AG04449 (cell line): ENCODE measurements around the gene SDCBP2.

ENCODE experiments used
- CTCF ChIA-PET: fragments of 350-600 bp; formaldehyde crosslinking; extraction: SDS; loops from one replicate; lab custom pipeline; 2021; ENCODE audit warnings: antibody characterized with exemption; lab: Yijun Ruan, JAX
- POLR2A ChIA-PET: fragments of 400-600, 350-600 bp; formaldehyde crosslinking; extraction: SDS; loops from one replicate; lab custom pipeline; 2020; ENCODE audit warnings: antibody characterized with exemption, inconsistent platforms; lab: Yijun Ruan, JAX
- DNase-seq: peaks from one replicate; pipeline ENCODE4 v3.0.0-alpha.2; 2010; ENCODE audit warnings: low read depth, low spot score
- H3K4me3 ChIP-seq: 2 replicates; pipeline ENCODE4 v1.5.1; 2011; ENCODE audit warnings: low read depth, mild to moderate bottlenecking, control low read depth, low read length
- TF ChIP-seq, protein P1 (sequence below): IDR thresholded peaks from one replicate; pipeline ENCODE4 v1.5.1; 2011; ENCODE audit warnings: mild to moderate bottlenecking, moderate library complexity, low read length, control low read depth, inconsistent platforms; ENCODE audit not compliant: insufficient read depth; ENCODE audit errors: missing control alignments

Gene SDCBP2

DNA sequence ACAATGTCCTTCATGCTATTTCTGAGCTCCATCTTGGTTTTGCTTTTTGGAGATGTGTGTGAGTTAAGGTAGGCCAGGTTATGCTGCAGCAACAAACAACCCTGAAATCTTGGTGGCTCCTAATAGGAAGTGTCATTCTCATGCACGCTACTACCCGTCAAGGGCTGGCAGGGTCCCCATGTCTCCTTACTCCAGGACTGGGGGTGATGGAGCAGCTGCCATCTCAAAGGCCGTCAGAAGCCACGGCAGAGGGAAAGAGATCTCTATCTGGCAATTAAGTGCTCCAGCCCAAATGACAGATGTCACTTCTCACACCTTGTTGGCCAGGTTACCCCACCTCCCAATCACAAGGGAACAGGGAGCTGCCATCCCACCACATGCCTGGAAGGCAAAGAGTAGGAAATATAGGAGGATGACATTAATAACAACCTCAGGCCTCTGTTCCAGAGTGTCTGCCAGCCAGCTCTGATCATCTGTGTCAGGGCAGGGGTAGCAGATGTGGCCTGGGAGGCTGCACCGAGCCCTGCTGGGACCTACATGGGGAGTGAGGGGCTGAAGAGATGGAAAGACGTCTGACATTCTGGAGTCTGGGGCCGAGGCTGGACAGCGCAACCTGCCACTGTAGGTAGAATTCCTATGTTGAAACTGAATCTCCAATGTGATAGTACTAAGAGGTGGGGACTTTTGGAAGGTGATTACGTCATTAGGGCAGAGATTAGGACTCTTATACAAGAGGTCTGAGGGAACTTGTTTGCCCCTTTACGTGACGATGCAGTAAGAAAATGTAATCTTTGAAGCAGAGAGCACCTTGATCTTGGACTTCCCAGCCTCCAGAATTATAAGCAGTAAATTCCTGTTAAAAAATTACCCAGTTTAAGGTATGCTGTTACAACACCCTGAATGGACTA is 4.8 kb upstream of the SDCBP2 start:
- TF ChIP-seq, protein P1, sequence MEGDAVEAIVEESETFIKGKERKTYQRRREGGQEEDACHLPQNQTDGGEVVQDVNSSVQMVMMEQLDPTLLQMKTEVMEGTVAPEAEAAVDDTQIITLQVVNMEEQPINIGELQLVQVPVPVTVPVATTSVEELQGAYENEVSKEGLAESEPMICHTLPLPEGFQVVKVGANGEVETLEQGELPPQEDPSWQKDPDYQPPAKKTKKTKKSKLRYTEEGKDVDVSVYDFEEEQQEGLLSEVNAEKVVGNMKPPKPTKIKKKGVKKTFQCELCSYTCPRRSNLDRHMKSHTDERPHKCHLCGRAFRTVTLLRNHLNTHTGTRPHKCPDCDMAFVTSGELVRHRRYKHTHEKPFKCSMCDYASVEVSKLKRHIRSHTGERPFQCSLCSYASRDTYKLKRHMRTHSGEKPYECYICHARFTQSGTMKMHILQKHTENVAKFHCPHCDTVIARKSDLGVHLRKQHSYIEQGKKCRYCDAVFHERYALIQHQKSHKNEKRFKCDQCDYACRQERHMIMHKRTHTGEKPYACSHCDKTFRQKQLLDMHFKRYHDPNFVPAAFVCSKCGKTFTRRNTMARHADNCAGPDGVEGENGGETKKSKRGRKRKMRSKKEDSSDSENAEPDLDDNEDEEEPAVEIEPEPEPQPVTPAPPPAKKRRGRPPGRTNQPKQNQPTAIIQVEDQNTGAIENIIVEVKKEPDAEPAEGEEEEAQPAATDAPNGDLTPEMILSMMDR = no peak
- DNase-seq = no peak
- ChIA-PET POLR2A (no interaction called here), CTCF (interaction anchor here (0.8 to 1.9 kb wide), 4 partner anchors 12 to 169 kb away, joined by 3 to 6 read pairs (median 4); no protein-coding TSS in a partner anchor)
- no peak overlapping the region for H3K4me3 ChIP-seq

DNA sequence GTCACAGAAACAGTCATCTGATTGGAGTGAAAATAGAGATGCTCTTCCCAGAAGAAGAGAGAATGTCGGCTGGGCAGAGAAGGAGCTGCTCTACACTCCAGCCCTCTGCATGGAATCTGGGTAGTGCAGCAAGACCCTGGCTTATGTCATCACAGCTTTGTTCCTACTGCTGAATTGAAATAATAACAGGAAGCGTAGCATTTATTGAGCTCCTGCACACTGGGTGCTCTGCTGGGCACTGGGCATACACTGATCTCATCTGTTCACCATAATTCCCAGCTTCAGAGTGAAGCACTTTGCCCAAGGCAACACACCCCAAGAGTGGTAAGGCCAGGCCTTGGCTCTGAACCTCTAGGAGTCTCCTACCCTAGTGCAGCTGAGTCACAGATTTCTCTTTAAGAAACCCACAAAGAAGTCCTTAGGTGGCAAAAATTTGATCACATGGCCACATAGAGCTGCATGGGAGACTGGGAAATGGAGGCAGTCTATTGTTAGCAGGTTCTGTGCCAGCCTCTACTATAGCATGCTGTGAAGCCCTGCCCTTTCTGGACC is 3.9 kb upstream of the SDCBP2 start:
- DNase-seq = no peak
- TF ChIP-seq, protein P1 = no peak
- H3K4me3 ChIP-seq = no peak overlapping the region
- CTCF ChIA-PET = interaction anchor here (0.8 to 1.9 kb wide), 4 partner anchors 13 to 170 kb away, joined by 3 to 6 read pairs (median 6); no protein-coding TSS in a partner anchor
- POLR2A ChIA-PET = no interaction called here

DNA sequence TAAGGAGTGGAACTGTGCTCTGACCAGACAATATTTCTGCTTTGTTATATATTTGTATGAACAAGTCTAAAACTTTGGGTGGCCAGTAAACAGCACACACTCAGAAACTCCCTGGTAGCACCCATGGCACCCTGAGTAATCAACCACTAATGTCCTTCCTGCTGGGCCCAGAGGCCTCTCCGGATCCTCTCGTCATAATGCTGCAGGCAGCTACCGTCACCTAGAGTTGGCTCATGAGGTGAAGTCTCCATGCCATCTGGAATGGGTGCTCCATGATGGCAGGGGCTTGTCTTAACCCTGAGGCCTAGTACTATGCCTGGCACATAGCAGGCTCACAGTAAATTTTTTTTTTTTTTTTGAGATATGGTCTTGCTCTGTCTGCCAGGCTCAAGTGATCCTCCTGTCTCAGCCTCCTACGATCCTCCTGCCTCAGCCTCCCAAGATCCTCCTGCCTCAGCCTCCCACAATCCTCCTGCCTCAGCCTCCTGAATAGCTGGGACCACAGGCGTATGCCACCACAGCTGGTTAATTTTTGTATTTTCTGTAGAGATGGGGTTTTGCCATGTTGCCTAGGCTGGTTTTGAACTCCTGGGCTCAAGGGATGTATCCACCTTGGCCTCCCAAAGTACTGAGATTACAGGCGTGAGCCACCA is 3.0 kb upstream of the SDCBP2 start:
- CTCF ChIA-PET = interaction anchor here (1.2 to 1.9 kb wide), 3 partner anchors 18 to 171 kb away, joined by 4 to 6 read pairs (median 6); no protein-coding TSS in a partner anchor
- no peak overlapping the region for H3K4me3 ChIP-seq
- POLR2A ChIA-PET = no interaction called here
- TF ChIP-seq, protein P1 = no peak
- no peak for DNase-seq

DNA sequence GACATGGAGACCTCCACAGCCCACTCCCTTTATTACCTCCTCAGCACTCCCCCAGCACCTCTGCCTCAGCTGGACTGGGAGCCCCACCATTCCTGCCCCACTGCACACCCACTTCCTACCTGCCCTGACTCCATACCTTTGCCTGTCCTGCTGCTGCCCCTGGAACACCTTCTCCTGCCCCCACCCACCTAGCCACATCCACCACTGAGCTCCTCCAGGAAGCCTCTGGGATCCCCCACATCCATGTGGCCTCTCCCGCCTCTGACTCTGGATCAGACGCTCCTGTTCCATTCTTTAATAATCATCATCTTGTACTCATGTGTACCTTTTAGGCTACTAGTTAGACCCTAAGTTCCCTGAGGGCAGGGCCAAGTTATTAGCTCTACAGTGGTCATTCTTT is 2.2 kb upstream of the SDCBP2 start:
- no peak overlapping the region for H3K4me3 ChIP-seq
- POLR2A ChIA-PET = no interaction called here
- DNase-seq = no peak
- CTCF ChIA-PET = interaction anchor here (1.2 kb wide), 1 partner anchor 18 kb away, joined by 4 read pairs; no protein-coding TSS in a partner anchor
- TF ChIP-seq, protein P1 = no peak

DNA sequence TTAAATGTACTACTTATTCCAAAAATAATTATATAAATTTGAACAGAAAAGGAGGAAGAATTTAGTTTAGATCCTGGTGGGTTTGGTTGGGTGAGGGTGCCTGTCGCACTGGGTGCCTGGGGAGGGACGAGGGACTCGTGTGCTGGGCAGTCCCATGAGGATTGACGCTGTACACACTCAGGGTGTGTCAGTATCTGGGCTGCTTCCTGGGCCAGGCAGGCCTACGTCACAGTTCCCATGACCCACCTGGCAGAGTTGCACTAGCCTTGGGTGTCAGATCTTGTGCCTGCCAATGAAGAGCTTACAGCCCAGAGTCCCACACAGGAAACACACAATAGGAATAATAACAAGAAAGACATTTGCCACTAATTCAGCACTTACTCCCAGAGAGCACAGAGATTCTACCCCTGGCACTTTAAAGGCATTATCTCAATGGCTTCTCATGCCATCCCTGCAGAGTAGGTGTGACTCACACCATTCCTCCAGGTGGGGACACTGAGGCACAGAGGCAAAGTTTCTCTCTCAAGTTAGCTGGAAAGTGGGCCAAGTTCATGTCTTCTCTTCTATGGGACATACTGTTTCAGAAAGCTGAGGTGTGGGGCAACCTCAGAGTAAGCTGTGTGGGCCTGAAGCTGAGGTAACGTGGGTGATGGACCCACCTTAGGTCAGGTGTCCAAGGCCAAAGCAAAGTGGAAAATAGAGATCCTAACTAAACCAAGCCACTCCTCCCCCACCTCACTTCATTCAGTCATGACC is 1.3 kb upstream of the SDCBP2 start:
- H3K4me3 ChIP-seq = no peak overlapping the region
- TF ChIP-seq, protein P1 = no peak
- DNase-seq = no peak
- ChIA-PET CTCF (interaction anchor here (1.2 kb wide), 1 partner anchor 17 kb away, joined by 4 read pairs; no protein-coding TSS in a partner anchor), POLR2A (no interaction called here)
